Measurements from ENCODE around the gene CALCOCO2. TPM values are rescaled to one million over a fixed set of nuclear protein-coding genes. Genes with fewer than 3 reads are reported as not detected.

CALCOCO2 gene
- polyA plus RNA-seq, 1 donor from 2014 or later: 4.5 TPM

DNA sequence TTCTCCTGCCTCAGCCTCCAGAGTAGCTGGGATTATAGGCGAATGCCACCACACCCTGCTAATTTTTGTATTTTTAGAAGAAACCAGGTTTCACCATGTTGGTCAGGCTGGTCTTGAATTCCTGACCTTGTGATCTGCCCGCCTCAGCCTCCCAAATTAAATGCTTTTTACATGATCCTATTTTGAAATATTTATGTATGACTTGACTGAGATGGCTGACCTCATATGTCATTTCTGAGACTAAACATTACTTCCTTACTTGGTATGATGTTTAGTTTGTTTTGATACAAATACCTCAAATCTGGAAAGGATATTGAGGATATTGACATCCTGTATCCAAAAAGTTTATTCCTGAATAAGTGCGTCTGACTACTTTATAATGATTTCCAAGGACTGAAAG is 11.9 kb downstream of the CALCOCO2 start:
- H3K4me3 ChIP-seq (ENCODE audit: low read length): no peak overlapping the region
- H3K9ac ChIP-seq (ENCODE audit: low read length): no peak overlapping the region
- no peaks in the 10 kb centered on the region for H3K36me3 ChIP-seq (ENCODE audit: insufficient read depth, low read length)
- H3K9me2 ChIP-seq (ENCODE audit: insufficient read depth, low read length): no peaks in the 10 kb centered on the region
- H3K27ac ChIP-seq (ENCODE audit: low read length): no peak overlapping the region
- H3F3A ChIP-seq (ENCODE audit: insufficient read depth, low read length, poor library complexity, severe bottlenecking): no peaks in the 10 kb centered on the region
- H3K9me3 ChIP-seq (ENCODE audit: low read length): no peaks in the 10 kb centered on the region
- no peaks in the 10 kb centered on the region for H3K79me2 ChIP-seq (replicated peaks; ENCODE audit: insufficient read depth, low read length)
- no peaks in the 10 kb centered on the region for H4K20me1 ChIP-seq (ENCODE audit: insufficient read depth)
- TF ChIP-seq MXI1 (conservative IDR thresholded peaks at IDR 0.05; ENCODE audit: poor library complexity, severe bottlenecking) (no peak), REST (IDR thresholded peaks at IDR 0.05; ENCODE audit: borderline replicate concordance) (no peak), EZH2 (IDR thresholded peaks at IDR 0.05; ENCODE audit: borderline replicate concordance, insufficient read depth, low read length, poor library complexity, severe bottlenecking) (no peak), POLR2AphosphoS5 (IDR thresholded peaks at IDR 0.05) (no peak), SMC3 (conservative IDR thresholded peaks at IDR 0.05; ENCODE audit: poor library complexity) (no peak), CTCF (IDR thresholded peaks at IDR 0.05; ENCODE audit: poor library complexity, severe bottlenecking) (no peak), EP300 (conservative IDR thresholded peaks at IDR 0.05; ENCODE audit: poor library complexity, severe bottlenecking) (no peak), RAD21 (conservative IDR thresholded peaks at IDR 0.05) (no peak), TAF1 (IDR thresholded peaks at IDR 0.05; ENCODE audit: low read depth) (no peak)
- no peaks in the 10 kb centered on the region for H3K27me3 ChIP-seq (ENCODE audit: insufficient read depth, low read depth, low read length)
- H3K4me2 ChIP-seq (ENCODE audit: low read length): no peak overlapping the region
- H2AFZ ChIP-seq (ENCODE audit: low read depth, low read length): no peak overlapping the region

DNA sequence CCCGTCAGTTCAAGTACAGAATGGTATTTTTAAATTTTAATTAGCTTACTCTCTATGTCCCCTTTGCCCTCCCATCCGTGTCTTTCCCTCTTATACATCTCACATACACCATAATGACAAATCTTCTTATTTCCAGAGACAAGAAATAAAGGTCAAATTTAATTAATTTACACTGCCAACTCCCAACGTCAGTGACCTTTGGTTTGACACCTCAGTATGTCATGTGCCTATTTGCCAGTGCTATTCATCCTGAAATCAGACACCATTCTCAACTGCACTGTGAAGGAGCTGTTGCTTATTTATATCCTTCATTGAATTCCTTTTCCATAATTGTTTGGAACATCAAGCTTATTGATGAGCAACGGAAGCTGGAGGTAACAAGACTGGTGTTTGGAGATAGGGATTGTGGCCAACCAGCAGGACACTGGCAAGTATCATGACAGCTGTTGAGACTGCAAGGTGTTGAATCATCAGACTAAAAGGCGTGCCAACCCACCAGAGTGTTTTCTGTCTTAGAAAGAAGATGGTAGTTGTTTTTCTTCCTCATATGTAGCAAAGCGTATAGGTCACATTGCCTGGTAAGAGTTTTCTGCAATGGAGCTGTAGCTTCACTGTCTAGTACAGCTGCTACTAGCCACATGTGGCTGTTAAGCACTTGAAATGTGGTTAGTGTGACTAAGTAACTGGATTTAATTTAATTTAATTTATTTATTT is 12.5 kb downstream of the CALCOCO2 start:
- Histone ChIP-seq H4K20me1 (ENCODE audit: insufficient read depth) (no peaks in the 10 kb centered on the region), H3K9me3 (ENCODE audit: low read length) (no peaks in the 10 kb centered on the region), H2AFZ (ENCODE audit: low read depth, low read length) (no peak overlapping the region), H3K9ac (ENCODE audit: low read length) (no peak overlapping the region), H3K4me2 (ENCODE audit: low read length) (no peak overlapping the region), H3K9me2 (ENCODE audit: insufficient read depth, low read length) (no peaks in the 10 kb centered on the region), H3F3A (ENCODE audit: insufficient read depth, low read length, poor library complexity, severe bottlenecking) (no peaks in the 10 kb centered on the region), H3K27me3 (ENCODE audit: insufficient read depth, low read depth, low read length) (no peaks in the 10 kb centered on the region), H3K27ac (ENCODE audit: low read length) (no peak overlapping the region), H3K79me2 (replicated peaks; ENCODE audit: insufficient read depth, low read length) (no peaks in the 10 kb centered on the region), H3K4me3 (ENCODE audit: low read length) (no peak overlapping the region), H3K36me3 (ENCODE audit: insufficient read depth, low read length) (no peaks in the 10 kb centered on the region)
- no peak for TF ChIP-seq CTCF (IDR thresholded peaks at IDR 0.05; ENCODE audit: poor library complexity, severe bottlenecking)
- TF ChIP-seq EP300 (conservative IDR thresholded peaks at IDR 0.05; ENCODE audit: poor library complexity, severe bottlenecking): no peak
- no peak for TF ChIP-seq POLR2AphosphoS5 (IDR thresholded peaks at IDR 0.05)
- no peak for TF ChIP-seq EZH2 (IDR thresholded peaks at IDR 0.05; ENCODE audit: borderline replicate concordance, insufficient read depth, low read length, poor library complexity, severe bottlenecking)
- no peak for TF ChIP-seq TAF1 (IDR thresholded peaks at IDR 0.05; ENCODE audit: low read depth)
- TF ChIP-seq SMC3 (conservative IDR thresholded peaks at IDR 0.05; ENCODE audit: poor library complexity): no peak

Measured in neural cell (in vitro differentiated cells).